RWPE1 (cell line): ENCODE data around the gene GSG1L2.
A peak's percentile ranks its signal among the peaks of the same experiment; 100 is the strongest.

Source experiments
- CTCF ChIA-PET: fragments of 350-600 bp; sonication (Branson Sonifier 250); formaldehyde crosslinking; extraction: SDS; loops from one replicate; lab custom pipeline; 2021; lab: Yijun Ruan, JAX
- POLR2A ChIA-PET: fragments of 400-600 bp; formaldehyde crosslinking; extraction: SDS; loops from one replicate; lab custom pipeline; 2020; ENCODE audit warnings: antibody characterized with exemption; ENCODE audit not compliant: low non-redundant PET; lab: Yijun Ruan, JAX
- DNase-seq: peaks from one replicate; pipeline ENCODE4 v3.0.0; 2012; ENCODE audit warnings: low spot score
- H3K27ac ChIP-seq: fragments of 450-650 bp; 2 replicates; pipeline ENCODE4 v1.5.1; 2017
- CTCF ChIP-seq: fragments of 450-650 bp; conservative IDR thresholded peaks from 2 replicates; pipeline ENCODE4 v1.5.1; 2017; ENCODE audit warnings: low read depth, mild to moderate bottlenecking

GSG1L2 gene

GRCh38 chr17:9772658-9773057 is 49.2 kb downstream of the GSG1L2 start:
- no peak for TF ChIP-seq CTCF
- ChIA-PET CTCF (interaction anchor here (0.6 to 1.4 kb wide), 2 partner anchors 8 to 20 kb away, joined by 3 to 5 read pairs; no protein-coding TSS in a partner anchor), POLR2A (no interaction called here)
- DNase-seq: no peak
- no peak overlapping the region for H3K27ac ChIP-seq

- ChIA-PET POLR2A (no interaction called here), CTCF (no interaction called here)
- DNase-seq: no peak
- no peak overlapping the region for H3K27ac ChIP-seq
- TF ChIP-seq CTCF: no peak
These were observed 50.4 kb downstream of the GSG1L2 start for GRCh38 chr17:9771465-9771864.

GRCh38 chr17:9769036-9769695 is 52.7 kb downstream of the GSG1L2 start:
- CTCF ChIA-PET: interaction anchor here (0.6 to 1.5 kb wide), 6 partner anchors 12 to 441 kb away, joined by 3 to 5 read pairs (median 3); no protein-coding TSS in a partner anchor
- TF ChIP-seq CTCF: no peak
- POLR2A ChIA-PET: no interaction called here
- no peak overlapping the region for H3K27ac ChIP-seq
- no peak for DNase-seq

GRCh38 chr17:9768381-9768934 is 53.4 kb downstream of the GSG1L2 start:
- POLR2A ChIA-PET: no interaction called here
- TF ChIP-seq CTCF: peak; percentile 40; the same call in 1 of the 2 replicates
- DNase-seq: peak; percentile 28
- H3K27ac ChIP-seq: no peak overlapping the region
- CTCF ChIA-PET: interaction anchor here (0.6 to 1.5 kb wide), 14 partner anchors 11 to 442 kb away, joined by 3 to 5 read pairs (median 3); no protein-coding TSS in a partner anchor

- CTCF ChIA-PET: interaction anchor here (0.5 to 1.5 kb wide), 3 partner anchors 23 to 161 kb away, joined by 3 read pairs; no protein-coding TSS in a partner anchor
These were observed 54.4 kb downstream of the GSG1L2 start for GRCh38 chr17:9767432-9767991.

More at GRCh38 chr17:9767432-9767991, 54.4 kb downstream of the GSG1L2 start:
- H3K27ac ChIP-seq: no peak overlapping the region
- no peak for TF ChIP-seq CTCF
- POLR2A ChIA-PET: no interaction called here
- no peak for DNase-seq
